Activated CD8-positive, alpha-beta memory T cell treated with anti-CD3 and anti-CD28 coated beads, Interleukin-2, amount 50 U/mL, for 1 hour (primary cell): Measurements from ENCODE around the gene LGALS12.

Experiments used
- DNase-seq: peaks from one replicate; pipeline ENCODE4 v3.0.0-alpha.2; 2020; ENCODE audit errors: extremely low read depth

Gene LGALS12

DNA sequence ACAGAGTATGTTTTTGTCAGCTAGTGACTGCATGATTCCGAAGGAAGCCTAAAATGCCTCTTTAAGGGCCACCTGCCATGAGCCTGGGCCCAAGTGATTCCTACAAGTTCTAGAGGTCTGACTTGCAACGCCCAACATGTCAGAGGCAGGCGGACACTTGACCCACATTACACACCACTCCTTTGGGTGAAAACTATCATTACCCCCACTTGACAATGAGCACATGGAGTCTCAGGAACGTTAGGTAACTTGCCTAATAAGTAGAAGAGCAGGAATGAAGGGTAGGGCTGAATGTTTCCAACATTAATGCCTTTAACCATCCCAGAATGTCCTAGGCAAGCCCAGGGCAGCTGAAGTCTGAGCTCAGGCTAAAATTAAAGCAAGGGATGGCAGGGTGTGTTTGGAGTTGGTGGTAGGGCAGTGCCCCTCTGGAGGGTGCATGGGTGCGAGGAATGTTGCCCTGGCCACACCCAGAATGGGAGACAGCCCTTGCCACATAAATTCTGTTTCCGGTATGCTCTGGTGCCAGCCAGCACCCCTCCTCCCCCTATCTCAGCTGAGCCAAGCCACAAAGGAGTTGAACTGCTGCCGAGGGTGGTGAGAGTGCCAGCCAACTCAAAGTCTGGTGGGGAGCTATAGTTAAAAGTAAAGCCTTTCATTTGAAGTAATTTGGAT, 54.8 kb downstream of the LGALS12 start:
- no peak for DNase-seq

DNA sequence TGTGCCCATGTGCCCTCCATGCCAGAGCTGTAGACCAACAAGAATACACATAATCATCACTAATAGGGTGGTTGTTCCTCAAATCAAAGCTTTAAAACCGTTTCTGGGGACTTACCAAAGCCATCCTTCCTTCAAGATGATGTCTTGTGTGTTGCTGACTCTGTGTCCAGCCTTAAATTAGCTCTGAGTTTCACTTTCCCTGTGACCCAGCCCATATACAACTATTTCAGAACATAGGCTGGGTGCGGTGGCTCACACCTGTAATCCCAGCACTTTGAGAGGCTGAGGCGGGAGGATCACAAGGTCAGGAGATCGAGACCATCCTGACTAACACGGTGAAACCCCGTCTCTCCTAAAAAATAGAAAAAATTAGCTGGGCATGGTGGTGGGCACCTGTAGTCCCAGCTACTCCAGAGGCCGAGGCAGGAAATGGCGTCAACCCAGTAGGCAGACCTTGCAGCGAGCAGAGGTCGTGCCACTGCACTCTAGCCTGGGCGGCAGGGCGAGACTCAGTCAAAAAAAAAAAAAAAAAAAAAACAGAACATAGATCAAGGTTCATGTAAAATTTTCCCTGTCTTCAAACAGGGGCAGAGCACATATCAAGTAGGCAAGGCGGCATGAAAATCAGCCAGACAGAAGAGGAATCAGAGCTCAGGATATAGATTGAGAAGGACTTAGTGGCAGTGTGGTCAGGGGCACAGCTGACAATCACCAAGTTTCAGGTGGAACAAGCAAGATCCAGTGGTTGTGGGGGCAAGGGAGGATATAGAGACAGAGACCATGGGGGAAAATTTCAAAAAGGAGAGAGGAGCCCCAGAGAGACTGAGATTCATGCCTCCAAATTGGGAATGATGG, 57.5 kb downstream of the LGALS12 start, which contains the start of gene PLAAT2:
TSS of gene PLAAT2 (minus strand) at position 179 of the 855 bp plus-strand sequence. CDS start at position 124, 55 bp downstream.
- no peak for DNase-seq

DNA sequence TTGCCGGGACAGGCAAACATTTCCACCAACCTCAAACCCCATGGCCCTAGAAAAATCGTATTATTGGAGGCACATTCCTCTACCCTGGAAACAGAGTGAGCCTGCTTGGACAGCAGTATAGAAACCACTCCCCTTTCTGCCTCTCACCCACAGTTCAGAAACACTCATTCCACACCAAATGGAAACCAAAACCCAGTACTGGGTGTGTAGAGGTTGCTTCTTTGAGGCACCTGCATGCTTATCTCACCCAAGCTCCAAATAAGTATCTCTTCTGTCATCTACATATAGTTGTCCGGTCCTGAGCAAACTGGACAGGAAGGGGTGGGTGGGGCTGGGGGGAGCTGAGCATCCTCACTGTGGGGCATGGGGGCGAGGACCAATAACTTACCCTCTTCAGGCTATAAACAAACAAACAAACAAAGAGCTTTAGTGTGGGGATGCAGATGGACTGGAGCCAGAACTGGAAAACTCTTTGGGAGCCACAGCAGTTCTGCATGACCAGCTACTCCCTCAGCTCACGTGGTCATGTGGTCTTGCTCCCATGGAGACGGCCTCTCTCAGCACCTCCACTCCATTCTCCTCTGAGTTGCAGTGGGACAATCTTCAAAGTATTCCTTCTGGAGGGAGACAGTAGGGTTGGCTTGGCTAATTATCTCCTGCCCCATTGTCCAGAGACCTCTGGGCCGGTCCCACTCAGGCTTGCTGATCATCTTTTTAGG, 58.3 kb downstream of the LGALS12 start:
- no peak for DNase-seq

DNA sequence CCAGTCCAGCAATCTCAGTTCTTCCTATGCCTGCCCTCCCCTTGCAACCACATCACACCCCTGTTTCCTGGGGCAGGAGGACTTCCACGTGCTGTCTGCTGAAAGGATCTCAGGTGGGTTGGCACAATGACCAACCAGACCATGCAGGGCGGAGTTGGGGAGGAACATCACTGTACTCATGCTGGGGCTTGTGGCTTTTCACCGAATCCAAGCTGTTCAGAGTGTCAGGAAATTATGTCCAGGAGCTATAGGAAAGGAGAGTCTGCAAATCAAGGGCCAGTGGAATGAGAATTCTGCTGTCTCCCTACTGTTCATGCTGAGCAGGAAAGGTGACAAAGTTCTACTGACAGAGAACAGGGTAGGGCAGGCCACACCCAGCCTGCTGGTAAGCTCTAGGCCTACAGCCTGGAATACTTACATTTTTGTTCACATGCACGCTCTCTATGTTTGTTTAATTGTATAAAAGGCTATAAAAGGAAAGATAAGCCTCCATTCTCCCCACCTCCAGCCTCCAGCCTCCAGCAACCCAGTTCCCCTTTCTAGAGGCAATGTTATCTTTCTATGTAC, 59.0 kb downstream of the LGALS12 start:
- DNase-seq: no peak
